NB4 (cell line): Measurements from ENCODE around the gene RBM17.
A peak's percentile ranks its signal among the peaks of the same experiment; 100 is the strongest.

Source experiments
- DNase-seq: peaks from one replicate; pipeline ENCODE4 v3.0.0; 2010; ENCODE audit warnings: low read depth
- H3K4me3 ChIP-seq: one replicate; pipeline ENCODE4 v1.5.1; 2011; ENCODE audit warnings: mild to moderate bottlenecking, low read depth, low read length, moderate library complexity
- CTCF ChIP-seq: IDR thresholded peaks from one replicate; pipeline ENCODE4 v1.5.1; 2012; ENCODE audit warnings: low read depth, low read length
- MAX ChIP-seq: IDR thresholded peaks from 2 replicates; pipeline ENCODE4 v1.6.1; 2011; ENCODE audit warnings: low read depth, low read length
- MYC ChIP-seq: IDR thresholded peaks from 2 replicates; pipeline ENCODE4 v1.6.1; 2011; ENCODE audit warnings: low read depth, low read length
- POLR2A ChIP-seq: IDR thresholded peaks from 2 replicates; pipeline ENCODE4 v1.6.1; 2011; ENCODE audit warnings: mild to moderate bottlenecking; ENCODE audit not compliant: insufficient read length; ENCODE audit errors: extremely low read depth

Gene RBM17

GRCh38 chr10:6145166-6145987 is 56.5 kb downstream of the RBM17 start:
- peak overlapping the region; percentile 40 for H3K4me3 ChIP-seq
- 0 out of 2 replicates have a peak, but pooled peaks have one; percentile 30 for TF ChIP-seq MAX
- TF ChIP-seq MYC, result no peak
- no peak for DNase-seq

GRCh38 chr10:6146013-6146785 is 57.4 kb downstream of the RBM17 start:
- no peak overlapping the region for H3K4me3 ChIP-seq
- TF ChIP-seq CTCF, result no peak
- no peak for TF ChIP-seq POLR2A
- no peak for TF ChIP-seq MYC
- no peak for TF ChIP-seq MAX

GRCh38 chr10:6146921-6147320 is 58.1 kb downstream of the RBM17 start:
- no peak overlapping the region for H3K4me3 ChIP-seq
- no peak for DNase-seq
- TF ChIP-seq CTCF (no peak), MYC (no peak), POLR2A (no peak), MAX (no peak)

More at GRCh38 chr10:6146013-6146785, 57.4 kb downstream of the RBM17 start:
- DNase-seq, result no peak

- no peak overlapping the region for H3K4me3 ChIP-seq
- DNase-seq, result peak; percentile 89
- TF ChIP-seq CTCF (no peak), MYC (peak; percentile 16; the same call in 1 of the 2 replicates), POLR2A (no peak), MAX (peak; percentile 45)
Observed at GRCh38 chr10:6148251-6148701, 59.4 kb downstream of the RBM17 start.

GRCh38 chr10:6148908-6149307 is 60.1 kb downstream of the RBM17 start:
- TF ChIP-seq MYC (no peak), POLR2A (no peak), CTCF (no peak), MAX (no peak)
- no peak overlapping the region for H3K4me3 ChIP-seq
- DNase-seq, result no peak
